CD4-positive, alpha-beta T cell treated with Interferon alpha-2 for 1 hour (primary cell): ENCODE data around the gene COLQ.
"Not testable (repeated sequence)": the region's sequence is repeated elsewhere in the genome, so short reads cannot be mapped to it uniquely, and the experiment has no call there.

Source experiments
- DNase-seq, 2 donors: peaks; one replicate each; pipeline ENCODE4 v3.0.0-alpha.2; 2020 to 2022

The COLQ gene

DNA sequence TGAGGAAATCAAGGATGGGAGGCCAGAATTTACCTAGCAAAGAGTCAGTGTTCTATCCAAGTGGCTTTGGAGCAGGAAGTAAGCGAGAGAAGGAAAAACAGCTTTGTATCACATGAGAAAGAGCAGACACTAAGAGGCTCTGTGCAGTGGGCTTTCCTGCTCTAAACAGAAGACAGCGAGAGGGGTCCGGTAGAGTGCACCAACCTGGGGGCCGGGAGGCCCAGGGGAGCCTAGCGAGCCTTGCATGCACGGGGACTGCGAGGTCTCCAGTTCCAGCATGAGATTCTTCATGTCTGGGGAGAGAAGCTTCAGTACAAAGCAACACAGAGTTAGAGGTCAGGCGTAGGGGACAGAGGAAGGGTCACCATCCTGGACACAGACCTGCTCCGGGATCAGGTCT is 33.5 kb downstream of the COLQ start:
- no peak for DNase-seq

DNA sequence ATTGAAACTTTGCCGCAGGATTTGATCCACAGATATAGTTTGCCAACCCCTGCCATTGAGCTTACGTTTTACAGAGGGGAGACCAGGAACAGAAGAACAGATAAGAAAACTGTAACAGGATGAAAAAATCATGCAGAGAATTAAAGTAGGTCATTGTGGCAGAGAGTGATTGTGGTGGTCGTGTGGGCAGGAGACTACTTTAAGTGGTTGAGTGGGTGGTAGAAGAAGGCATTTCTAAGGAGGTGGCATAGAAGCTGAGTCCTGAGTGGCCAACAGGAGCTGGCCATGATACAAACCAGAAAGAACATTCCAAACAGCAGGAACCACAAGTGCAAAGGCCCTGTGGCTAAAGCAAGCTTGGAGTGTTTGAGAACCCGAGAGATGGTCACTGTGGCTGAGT is 34.5 kb downstream of the COLQ start:
- DNase-seq = no peak

DNA sequence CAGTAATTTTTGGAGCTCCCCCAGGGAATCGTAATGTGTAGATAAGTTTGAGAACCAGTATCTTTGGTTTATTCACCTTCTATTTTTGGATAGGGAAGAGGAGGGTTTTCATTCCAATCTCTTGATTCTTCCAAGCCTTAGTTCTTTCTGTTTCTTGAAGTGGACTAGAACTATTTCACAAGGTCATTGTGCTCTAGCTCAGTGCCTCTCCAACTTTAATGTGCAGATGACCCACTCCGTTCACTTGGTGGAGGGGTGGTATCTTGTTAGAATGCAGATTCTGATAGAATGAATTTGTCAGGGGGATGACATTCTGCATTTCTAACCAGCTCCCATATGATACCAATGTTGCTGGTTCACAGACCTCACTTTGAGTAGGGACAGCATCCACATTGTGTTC is 35.5 kb downstream of the COLQ start:
- no peak for DNase-seq

DNA sequence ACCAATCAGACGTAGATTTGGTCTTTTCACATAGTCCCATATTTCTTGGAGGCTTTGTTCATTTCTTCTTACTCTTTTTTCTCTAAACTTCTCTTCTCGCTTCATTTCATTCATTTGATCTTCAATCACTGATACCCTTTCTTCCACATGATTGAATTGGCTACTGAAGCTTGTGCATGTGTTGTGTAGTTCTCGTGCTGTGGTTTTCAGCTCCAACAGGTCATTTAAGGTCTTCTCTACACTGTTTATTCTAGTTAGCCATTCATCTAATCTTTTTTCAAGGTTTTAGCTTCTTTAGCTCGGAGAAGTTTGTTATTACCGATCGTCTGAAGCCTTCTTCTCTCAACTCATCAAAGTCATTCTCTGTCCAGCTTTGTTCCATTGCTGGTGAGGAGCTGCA is 37.0 kb downstream of the COLQ start:
- DNase-seq = not testable (repeated sequence)

DNA sequence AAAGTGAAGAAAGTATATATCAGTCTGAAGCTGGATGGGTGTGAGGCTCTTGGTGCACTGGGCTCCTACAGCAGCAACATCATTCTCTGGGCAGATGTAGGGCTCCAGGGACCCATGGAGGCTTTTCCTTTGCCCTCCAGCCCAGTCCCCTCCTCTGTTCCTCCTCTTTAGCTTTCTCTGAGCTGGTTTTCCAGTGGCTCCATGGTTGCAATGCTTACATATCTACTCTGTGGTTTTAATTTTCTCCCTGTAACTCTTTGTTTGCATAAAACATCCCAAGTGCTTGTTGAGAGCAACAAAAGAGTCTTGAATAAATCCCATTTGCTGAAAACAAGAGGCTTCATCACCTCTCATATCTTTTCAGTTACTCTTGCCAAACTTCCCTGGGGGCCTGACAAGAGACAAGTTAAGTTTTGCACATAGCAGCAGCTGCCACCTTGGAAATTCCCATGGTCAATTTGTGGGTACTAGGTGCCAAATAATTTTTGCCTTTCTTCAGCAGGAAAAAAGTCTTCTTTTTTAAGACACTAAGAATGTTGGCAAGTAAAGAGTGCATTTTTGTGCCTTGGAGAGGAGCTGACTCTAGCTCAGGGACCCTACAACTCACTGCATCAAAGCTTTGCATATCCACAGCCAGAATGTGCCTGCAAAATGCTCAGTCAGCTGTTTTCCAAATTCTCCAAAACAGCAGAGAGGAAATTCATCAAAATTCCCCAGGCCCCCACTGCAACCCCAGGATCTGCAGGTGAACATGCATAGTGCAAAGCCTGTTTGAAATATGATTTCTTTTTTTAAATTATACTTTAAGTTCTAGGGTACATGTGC is 41.9 kb downstream of the COLQ start:
- no peak for DNase-seq

DNA sequence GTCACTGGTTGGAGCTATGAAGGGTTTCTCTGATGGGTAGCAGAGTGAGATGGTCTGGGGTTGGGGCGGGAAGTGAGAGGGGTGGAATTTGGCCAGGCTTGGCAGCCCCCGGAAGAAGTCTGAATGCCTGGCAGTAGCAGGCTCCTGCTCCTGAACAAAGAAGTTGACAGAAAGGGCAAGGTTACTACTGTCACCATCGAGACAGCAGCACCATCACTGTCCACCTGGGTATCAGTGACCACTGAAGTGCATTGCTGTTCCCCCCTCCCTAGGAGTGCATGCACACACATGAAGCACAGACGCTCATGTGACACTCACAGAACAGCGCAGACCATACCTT is 42.9 kb downstream of the COLQ start:
- no peak for DNase-seq

DNA sequence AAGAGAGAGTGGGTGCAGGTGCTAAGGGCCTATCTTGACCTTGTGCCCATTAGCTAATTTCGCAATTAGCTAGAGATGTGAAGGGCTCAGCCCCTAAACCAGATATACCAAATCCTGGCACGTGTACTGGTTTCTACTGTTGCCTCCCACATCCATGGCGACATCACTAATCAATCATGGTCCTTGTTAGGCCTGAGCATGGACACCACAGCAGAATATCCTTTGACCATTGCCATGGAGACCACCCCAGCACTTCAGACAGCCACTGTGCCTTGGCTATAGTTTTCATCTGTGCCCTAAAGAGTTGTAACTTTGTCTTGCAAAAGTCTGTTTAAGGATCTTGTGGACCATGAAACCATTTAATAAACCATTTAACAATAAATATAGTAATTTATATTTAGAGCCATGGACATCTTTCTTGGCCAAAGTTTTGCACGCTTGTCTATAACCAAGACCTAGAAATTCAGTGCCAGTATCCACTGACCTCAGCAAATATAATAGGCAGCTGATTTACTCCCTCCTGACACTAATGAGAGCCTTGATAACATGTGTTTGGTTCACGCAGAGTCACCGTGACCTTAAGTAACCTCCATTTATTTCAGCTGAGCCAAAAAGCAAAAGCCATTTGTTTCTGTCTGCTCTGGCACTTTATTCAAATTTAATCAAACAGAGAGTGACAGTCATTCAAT is 43.4 kb downstream of the COLQ start:
- no peak for DNase-seq

DNA sequence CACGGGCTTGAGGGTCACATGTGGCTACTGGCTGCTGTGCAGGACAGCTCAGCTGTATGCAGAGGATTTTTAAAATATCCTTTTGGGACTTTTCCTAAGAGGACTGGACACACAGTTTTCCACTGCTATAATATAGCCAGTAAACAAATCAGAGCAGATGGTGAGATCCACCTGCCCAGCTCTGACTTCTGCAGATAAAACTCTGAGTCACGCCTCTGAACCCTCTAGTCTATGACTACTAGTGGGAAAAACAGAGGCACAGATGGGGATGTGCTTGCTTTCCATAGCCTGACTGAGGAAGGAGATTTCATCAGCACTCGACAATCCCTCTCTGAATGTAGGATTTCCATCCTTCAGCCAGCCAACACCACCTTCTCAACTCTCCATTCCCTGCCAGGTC is 45.1 kb downstream of the COLQ start:
- DNase-seq = no peak

DNA sequence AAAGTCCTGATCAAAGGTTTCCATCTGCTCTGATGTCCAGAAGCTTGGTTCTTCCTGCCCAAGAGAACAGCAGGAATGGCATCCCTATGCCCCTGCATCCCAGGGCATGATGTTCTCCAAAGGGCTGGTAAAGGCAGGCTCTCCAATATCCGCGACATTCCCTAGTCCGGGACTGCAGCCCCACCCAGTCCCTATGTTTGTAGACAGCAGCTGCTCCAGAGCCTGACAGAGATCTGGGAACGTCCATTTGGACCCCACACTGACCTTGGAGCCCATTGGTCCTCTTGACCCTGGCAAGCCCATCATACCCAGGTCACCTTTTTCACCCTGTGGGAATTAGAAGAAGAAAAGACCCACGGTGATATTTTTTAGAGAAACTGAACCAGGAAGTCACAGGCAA is 46.3 kb downstream of the COLQ start:
- no peak for DNase-seq

DNA sequence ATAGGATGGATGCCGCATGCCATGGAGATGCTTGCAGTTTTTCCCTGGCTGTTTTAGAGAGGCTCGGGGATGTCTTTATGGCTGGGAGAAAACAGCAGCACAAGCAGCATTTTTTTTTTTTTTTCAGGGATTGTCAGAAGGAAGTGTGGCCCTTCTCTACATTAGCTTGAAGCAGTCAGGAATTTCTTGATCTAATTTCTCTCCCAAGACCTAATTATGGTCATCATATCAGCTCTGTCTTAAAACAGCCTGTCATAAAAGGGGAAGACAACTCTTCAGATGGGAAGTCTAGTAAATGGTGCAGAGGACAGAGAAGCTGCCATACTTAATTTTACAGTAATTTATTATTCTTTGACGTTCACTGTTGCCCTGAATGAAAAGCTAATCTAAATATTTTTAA is 49.6 kb downstream of the COLQ start:
- DNase-seq = no peak

DNA sequence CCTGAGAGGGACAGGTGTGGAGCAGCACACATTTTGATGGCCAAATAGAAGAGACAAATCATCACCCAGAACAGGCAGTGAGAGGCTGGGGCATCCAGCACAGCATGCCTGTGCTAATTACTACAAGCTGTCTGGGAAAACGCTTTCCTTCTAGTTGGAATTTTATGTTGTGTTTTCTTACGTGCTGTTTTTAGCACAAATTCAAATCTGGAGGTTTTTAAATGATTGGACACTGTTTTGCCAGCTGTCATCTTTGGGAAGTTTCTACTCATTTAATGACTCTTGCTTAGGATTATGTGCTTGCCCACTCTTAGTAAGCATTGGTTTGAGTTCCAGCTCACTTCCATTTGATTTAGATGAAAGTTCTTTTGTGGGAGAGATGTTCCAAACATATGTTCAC is 50.7 kb downstream of the COLQ start:
- DNase-seq = no peak

DNA sequence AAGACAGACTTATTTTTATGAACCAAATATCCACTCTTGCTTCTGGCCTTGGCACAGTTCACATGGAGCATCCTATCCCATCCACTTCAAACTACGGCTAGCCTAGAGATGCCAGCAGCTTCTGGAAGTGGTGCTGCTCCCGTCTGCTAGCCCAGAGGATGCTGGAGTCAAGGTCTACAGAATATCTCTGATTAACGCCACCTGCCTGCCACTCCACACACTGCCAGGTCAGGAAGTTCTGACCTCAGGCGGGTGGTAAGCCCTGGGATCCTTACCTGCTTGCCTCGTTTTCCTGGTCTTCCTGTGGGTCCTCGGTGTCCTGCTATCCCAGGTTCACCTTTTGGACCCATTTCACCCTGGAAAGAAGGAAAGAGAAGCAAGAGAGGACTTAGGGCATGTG is 51.2 kb downstream of the COLQ start:
- DNase-seq = no peak

DNA sequence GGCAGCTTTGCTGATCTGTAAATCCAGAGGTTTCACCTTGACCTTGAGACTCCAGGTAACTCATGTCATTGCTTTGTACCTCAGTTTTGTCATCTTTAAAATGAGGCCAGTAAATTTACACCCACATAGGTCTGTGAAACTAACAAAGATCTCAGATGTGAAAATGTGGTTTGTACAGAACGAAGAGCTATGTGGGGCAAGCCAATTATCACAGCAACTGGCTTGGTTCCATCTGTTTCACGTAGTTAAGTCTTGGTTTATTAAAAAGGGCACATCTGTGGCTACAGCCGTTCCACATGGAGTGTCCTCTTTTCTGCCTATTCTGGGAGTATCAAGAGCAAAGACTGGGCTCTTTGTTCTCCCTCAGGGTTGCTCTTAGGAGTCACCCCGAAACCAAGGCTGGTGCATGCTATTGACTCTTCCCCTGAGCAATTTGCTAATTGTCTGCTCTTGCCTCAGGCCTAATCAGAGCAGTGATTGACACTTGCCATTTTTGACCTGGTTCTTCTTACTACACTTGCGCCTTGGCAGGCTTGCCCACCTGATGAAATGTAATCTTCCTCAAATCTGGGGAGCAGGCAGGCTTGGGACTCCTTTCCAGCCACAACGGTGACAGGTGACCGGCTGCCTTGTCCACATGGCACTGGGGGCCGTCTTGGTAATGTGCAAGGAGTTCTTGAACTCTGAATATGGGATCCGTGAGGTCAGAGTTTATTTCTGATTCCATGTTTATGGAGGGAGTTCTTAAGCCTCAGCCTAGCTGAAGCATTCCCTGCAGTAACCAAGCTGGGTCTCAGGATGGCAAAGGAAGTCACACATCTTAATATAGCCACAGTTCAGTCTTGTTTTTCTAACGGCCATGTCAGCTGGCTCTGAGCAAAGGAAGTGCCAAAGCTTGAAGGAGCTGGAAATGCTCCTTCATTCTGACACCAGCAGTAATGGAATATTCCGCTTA is 54.0 kb downstream of the COLQ start:
- peak in 1 of 2 donors; percentile 16 for DNase-seq

DNA sequence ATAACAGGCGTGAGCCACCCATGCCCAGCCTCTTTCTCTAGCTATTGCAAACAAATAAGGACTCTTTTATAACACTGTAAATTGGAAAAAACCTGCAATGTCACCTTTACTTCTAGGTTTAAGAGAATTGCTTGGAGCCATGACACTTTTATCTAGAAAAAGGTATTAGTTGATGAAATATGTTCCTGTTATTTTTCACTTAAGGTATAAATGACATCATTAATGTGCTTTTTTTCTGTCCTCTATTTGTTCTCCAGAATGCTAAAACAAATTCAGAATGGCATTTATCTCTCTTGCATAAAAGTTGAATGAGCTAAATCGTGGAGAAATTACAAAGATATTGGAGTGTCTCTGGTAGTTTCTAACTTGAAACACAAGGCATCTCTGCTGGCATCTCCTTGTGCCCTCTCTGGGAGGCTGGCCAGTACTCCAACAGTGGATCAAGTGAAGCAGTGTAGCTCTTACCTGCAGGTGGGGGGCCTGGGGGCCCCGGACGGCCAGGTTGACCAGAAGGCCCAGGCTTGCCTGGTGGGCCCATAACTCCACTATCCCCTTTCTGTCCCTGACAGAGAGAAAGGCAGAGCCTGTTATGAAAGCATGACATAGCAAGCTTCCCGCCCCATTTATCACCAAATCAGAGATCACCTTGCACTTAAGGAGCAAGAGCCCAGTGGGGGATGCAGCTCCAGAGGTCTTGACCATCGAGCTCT is 55.5 kb downstream of the COLQ start:
- DNase-seq = no peak

DNA sequence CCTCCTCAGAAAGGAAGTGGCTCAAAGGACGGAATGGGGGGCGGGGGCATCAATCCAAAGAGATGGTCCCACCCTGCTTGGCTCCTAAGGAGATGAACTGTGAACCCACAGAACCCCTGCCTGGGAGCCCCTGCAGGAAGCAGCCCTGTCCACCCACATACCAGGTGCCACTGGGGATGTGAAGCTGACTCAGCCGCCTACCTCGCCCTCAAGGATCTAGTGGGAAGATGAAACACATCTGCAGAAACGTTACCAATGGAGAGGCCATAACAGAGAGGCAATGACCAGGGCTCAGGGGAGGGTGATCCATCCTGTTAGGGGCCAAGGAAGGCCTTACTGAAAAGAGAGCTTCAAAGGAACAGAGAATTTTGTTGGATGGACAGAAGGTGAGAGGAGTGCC is 59.1 kb downstream of the COLQ start:
- no peak for DNase-seq

DNA sequence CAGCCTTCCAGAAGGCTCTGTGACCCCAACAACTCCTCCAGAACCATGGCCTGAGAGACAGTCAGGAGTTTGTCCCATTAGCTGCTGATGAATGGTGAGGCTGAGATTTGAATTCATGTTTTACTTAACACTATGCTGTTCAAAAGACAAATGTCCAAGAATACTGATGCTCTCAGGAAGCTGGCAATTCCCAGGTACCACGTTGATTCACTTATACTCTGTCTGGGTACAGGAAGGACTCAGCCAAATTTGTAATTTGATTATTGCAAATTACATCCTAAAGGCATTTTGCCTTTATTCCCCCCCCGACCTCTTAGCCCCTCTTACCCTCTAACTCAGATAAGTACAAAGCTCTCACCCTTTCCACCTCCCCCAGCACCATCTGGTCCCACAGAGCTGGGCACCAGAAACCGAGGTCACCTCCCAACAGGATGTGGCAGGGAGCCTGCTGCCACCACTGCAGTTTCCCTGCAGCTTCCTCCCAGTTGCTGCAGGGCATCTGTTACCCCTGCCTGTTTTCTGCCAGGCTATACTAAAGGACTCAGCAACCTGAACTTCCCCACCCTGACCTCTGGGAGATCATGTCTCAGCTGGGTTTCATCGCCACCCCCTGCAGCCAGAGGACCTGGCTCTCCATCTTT is 60.5 kb downstream of the COLQ start:
- DNase-seq = peak in 1 of 2 donors; percentile 28

DNA sequence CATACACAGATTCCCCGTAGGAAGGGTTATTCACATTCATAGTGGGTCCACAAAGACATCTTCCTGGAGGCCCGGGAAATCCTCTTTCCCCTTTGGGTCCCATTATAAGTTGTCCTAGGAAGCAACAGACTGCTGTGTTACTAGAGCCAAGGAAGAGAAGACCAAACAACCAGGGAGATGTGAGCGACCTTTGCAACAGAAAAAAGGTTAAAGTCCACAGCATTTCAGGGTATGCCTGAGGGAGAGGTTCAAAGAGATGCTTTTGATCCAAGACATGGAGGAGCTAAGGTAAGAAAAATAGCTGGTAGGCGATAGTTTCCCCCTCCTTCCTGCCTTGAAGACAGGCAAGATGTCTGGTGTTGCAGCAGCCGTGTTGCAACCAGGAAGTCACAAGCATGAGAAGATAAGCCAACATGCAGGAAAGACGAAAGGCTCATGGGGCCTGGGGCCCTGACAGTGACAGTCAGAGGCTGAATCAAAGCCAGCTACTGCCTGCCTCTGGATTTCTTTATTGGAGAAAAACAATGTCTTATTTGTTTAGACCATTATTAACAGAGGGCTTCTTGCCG is 63.2 kb downstream of the COLQ start:
- no peak for DNase-seq

DNA sequence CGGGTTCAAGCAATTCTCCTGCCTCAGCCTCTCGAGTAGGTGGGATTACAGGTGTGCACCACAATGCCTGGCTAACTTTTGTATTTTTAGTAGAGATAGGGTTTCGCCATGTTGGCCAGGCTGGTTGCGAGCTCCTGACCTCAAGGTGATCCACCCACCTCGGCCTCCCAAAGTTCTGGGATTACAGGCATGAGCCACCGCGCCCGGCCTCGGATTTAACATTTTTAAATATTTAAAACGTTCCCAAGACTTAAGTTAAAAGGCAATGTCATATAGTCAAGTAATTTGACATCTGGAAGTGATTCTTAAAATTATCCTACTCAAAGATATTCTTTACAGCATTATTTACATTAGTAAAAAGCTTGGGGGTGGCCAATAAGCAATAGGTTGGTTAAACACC is 64.6 kb downstream of the COLQ start:
- not testable (repeated sequence) for DNase-seq

DNA sequence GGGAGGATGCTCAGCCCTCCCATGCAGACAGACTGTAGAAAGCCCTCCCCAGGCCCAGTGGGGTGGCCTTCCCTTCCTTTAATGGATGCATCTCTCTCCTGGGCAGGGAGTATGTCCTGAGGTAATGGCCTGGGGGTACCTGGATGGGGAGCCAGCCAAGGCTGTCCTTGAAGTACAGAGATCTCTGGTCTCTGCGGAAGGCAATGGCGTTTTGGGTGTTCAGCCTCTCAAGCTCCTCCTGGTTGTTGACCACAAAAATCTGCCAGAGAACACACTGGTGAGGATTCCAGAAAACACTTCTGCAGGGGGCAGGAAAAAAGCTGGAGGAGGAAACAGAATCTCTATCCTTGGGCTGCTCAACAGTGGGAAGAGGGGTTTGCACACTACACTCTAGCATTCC is 65.2 kb downstream of the COLQ start:
- no peak for DNase-seq

DNA sequence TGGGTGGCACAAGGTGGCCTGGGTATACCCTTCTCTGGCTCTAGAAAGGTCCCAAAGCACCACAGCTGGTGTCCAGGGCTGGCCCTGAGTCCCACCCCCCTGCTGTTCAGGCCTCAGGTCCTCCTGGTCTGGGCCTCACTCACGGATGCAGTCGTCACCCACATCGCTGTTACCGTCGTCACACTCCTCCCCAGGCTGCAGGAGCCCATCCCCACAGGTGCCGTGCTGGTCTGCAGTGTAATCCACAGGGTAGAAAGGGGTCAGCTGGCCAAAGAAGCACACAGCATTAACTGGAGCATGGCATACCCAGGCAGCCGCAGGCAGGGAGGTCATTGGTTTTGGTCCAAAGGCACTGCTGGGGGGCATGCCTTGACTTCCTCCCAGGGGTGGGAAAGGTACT is 65.8 kb downstream of the COLQ start:
- no peak for DNase-seq

DNA sequence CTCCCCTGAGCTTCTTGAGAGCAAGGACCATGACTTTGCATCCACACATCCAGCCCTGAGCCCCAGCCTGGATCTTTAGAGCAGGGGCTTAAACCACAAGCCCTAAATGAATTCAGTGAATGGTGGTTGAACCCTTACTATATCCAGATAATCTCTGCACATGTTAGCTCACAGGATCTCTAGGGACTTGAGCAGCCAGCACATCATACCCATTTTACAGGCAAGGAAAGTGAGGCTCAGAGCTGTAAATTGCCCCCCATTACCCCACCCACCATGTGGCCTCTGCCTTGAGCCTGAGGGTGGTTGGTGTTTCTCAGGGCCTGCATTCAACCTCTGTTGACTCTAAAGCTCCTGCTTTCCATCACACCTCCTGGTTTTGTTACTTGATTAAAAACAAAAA is 66.5 kb downstream of the COLQ start:
- no peak for DNase-seq

DNA sequence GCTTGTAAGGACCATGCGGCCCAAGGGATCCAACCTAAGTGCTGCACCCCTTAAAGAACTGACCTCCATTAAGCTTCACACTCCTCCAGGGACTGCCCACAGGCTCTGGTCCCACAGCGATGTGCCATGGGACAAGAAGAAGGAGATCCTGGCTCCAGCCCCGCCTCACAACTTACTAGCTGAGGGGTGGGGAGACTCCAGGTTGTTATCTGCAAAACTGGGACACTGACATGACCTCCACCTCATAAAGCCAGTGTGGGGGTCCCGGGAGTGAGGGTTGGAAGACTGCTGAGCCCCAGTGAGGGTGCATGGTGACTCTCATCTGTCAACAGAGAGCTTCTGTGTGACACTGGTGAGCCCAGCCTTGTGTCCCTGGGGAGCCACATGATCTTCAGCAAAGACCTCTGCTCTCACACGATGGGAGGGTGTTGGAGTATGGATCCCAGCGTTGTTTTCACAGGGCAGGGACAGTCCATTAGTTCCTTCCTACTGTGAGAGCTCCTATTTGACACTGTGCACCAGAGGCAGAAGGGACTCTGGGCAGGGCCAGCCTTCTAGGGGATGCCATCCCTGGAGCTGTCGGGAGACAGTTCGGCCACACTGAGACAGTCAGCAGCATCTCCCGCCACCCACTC is 67.4 kb downstream of the COLQ start:
- no peak for DNase-seq
